ENCODE data around the gene EID2. TPM values are rescaled to one million over a fixed set of nuclear protein-coding genes. Genes with fewer than 3 reads are reported as not detected.
A peak's percentile ranks its signal among the peaks of the same experiment; 100 is the strongest.

EID2 gene
- total RNA-seq, 1 donor from 2014 or later = 15.6 TPM

DNA sequence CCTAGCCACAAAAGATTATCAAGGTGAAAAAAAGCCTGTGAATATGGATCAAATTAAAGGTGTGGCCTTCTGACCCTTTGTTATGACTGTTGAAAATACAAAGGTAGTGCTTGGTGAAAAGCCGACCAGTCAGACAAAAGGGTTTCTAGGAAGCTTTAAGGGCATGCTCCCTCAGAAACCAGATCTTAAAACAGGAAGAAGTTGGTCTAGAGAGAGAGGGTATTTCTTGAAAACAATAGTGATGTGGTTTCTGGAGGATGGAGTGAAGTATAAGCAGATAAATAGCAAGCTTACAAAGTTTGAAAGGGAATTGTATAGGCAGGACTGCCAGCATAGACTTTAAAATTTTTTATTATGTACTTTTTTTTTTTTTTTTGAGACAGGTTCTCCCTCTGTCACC lies 5.0 kb upstream of the EID2 start:
- no peaks in the 10 kb centered on the region for H3K9me3 Mint-ChIP-seq (ENCODE audit: low read depth)
- DNase-seq (ENCODE audit: low spot score) = no peak
- no peak overlapping the region for H3K27ac Mint-ChIP-seq (ENCODE audit: unreplicated experiment)
- H3K27me3 Mint-ChIP-seq (ENCODE audit: low read depth) = peaks cover 25% of the 10 kb centered on the region
- peaks cover 7% of the 10 kb centered on the region for H3K4me1 Mint-ChIP-seq (ENCODE audit: low read depth)
- TF ChIP-seq, protein P1, sequence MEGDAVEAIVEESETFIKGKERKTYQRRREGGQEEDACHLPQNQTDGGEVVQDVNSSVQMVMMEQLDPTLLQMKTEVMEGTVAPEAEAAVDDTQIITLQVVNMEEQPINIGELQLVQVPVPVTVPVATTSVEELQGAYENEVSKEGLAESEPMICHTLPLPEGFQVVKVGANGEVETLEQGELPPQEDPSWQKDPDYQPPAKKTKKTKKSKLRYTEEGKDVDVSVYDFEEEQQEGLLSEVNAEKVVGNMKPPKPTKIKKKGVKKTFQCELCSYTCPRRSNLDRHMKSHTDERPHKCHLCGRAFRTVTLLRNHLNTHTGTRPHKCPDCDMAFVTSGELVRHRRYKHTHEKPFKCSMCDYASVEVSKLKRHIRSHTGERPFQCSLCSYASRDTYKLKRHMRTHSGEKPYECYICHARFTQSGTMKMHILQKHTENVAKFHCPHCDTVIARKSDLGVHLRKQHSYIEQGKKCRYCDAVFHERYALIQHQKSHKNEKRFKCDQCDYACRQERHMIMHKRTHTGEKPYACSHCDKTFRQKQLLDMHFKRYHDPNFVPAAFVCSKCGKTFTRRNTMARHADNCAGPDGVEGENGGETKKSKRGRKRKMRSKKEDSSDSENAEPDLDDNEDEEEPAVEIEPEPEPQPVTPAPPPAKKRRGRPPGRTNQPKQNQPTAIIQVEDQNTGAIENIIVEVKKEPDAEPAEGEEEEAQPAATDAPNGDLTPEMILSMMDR (IDR thresholded peaks at IDR 0.05) = no peak
- H3K4me3 Mint-ChIP-seq (ENCODE audit: unreplicated experiment) = no peak overlapping the region
- H3K36me3 Mint-ChIP-seq (ENCODE audit: low read depth) = no peaks in the 10 kb centered on the region

GRCh38 chr19:39544226-39544903 lies 4.4 kb upstream of the EID2 start:
- TF ChIP-seq, protein P1 (IDR thresholded peaks at IDR 0.05) = no peak
- Mint-ChIP-seq H3K4me1 (ENCODE audit: low read depth) (peaks cover 7% of the 10 kb centered on the region), H3K4me3 (ENCODE audit: unreplicated experiment) (no peak overlapping the region), H3K27me3 (ENCODE audit: low read depth) (peaks cover 23% of the 10 kb centered on the region), H3K36me3 (ENCODE audit: low read depth) (no peaks in the 10 kb centered on the region), H3K27ac (ENCODE audit: unreplicated experiment) (no peak overlapping the region), H3K9me3 (ENCODE audit: low read depth) (no peaks in the 10 kb centered on the region)
- no peak for DNase-seq (ENCODE audit: low spot score)

- H3K4me1 Mint-ChIP-seq (ENCODE audit: low read depth) = peaks cover 16% of the 10 kb centered on the region
- no peak overlapping the region for H3K27ac Mint-ChIP-seq (ENCODE audit: unreplicated experiment)
- TF ChIP-seq, protein P1 (IDR thresholded peaks at IDR 0.05) = no peak
- no peaks in the 10 kb centered on the region for H3K36me3 Mint-ChIP-seq (ENCODE audit: low read depth)
- H3K9me3 Mint-ChIP-seq (ENCODE audit: low read depth) = no peaks in the 10 kb centered on the region
- peaks cover 20% of the 10 kb centered on the region for H3K27me3 Mint-ChIP-seq (ENCODE audit: low read depth)
- no peak for DNase-seq (ENCODE audit: low spot score)
- no peak overlapping the region for H3K4me3 Mint-ChIP-seq (ENCODE audit: unreplicated experiment)
Observed at GRCh38 chr19:39543477-39543857, 3.5 kb upstream of the EID2 start.

- H3K4me3 Mint-ChIP-seq (ENCODE audit: unreplicated experiment) = no peak overlapping the region
- H3K27me3 Mint-ChIP-seq (ENCODE audit: low read depth) = peaks cover 17% of the 10 kb centered on the region
- no peak overlapping the region for H3K27ac Mint-ChIP-seq (ENCODE audit: unreplicated experiment)
- no peaks in the 10 kb centered on the region for H3K36me3 Mint-ChIP-seq (ENCODE audit: low read depth)
- no peaks in the 10 kb centered on the region for H3K9me3 Mint-ChIP-seq (ENCODE audit: low read depth)
- peaks cover 23% of the 10 kb centered on the region for H3K4me1 Mint-ChIP-seq (ENCODE audit: low read depth)
- no peak for DNase-seq (ENCODE audit: low spot score)
- TF ChIP-seq, protein P1 (IDR thresholded peaks at IDR 0.05) = no peak
Observed at GRCh38 chr19:39542206-39542605, 2.2 kb upstream of the EID2 start.

DNA sequence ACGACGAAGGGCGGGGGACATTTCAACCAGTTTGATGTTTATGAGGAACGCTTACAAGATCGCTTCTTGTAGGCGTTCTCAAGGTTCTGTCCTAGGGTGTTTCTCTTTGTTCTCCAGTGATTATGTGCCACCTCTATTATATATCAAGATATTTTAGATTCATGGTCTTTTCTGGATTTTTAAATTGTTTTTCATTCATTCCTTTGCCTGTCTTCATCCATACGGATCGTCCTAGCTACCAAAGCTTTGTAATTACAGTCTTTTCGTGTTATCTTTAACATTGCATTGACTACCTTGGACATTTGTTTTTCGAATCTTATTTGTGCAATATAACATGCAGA lies 342 bp upstream of the EID2 start:
- TF ChIP-seq, protein P1 (IDR thresholded peaks at IDR 0.05) = peak; percentile 46
- peaks cover 5% of the 10 kb centered on the region for H3K27me3 Mint-ChIP-seq (ENCODE audit: low read depth)

More for the DNA sequence above, 342 bp upstream of the EID2 start:
- peak overlapping the region; percentile 89 for H3K4me3 Mint-ChIP-seq (ENCODE audit: unreplicated experiment)
- no peaks in the 10 kb centered on the region for H3K9me3 Mint-ChIP-seq (ENCODE audit: low read depth)
- no peak overlapping the region for H3K27ac Mint-ChIP-seq (ENCODE audit: unreplicated experiment)
- H3K36me3 Mint-ChIP-seq (ENCODE audit: low read depth) = peaks cover 1% of the 10 kb centered on the region
- no peak for DNase-seq (ENCODE audit: low spot score)
- H3K4me1 Mint-ChIP-seq (ENCODE audit: low read depth) = peaks cover 27% of the 10 kb centered on the region
